ENCODE measurements around the gene BRIP1.

DNA sequence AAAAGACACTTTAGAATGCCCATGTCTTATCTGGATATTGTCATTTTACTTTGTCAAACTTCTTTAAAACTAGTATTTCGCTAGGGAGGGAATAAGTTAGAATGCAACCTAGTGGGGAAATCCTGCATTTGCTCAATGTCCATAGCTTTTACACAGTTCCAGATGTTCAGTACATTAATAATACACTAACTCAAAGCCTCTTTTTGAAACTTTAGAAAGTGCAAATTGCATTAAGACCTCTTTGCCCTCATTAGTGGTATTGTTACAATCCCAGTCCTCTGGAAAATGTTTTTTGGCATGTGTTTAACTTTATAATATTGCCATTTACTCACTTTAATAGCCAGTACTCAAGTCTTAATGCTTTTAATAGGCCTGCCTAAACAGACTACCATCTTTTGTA lies 106.8 kb downstream of the BRIP1 start:
- TF ChIP-seq, protein P1, sequence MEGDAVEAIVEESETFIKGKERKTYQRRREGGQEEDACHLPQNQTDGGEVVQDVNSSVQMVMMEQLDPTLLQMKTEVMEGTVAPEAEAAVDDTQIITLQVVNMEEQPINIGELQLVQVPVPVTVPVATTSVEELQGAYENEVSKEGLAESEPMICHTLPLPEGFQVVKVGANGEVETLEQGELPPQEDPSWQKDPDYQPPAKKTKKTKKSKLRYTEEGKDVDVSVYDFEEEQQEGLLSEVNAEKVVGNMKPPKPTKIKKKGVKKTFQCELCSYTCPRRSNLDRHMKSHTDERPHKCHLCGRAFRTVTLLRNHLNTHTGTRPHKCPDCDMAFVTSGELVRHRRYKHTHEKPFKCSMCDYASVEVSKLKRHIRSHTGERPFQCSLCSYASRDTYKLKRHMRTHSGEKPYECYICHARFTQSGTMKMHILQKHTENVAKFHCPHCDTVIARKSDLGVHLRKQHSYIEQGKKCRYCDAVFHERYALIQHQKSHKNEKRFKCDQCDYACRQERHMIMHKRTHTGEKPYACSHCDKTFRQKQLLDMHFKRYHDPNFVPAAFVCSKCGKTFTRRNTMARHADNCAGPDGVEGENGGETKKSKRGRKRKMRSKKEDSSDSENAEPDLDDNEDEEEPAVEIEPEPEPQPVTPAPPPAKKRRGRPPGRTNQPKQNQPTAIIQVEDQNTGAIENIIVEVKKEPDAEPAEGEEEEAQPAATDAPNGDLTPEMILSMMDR (IDR thresholded peaks at IDR 0.05), result no peak
- no peak for TF ChIP-seq ZFX (IDR thresholded peaks at IDR 0.05; ENCODE audit: borderline replicate concordance)
